KMS-11 (cell line): Measurements from ENCODE around the gene ADCY5.
"Not testable (repeated sequence)": the region's sequence is repeated elsewhere in the genome, so short reads cannot be mapped to it uniquely, and the experiment has no call there.

Experiments
- H2AFZ ChIP-seq: fragments of 200-600 bp; sonication (generic); 2 replicates; pipeline ENCODE4 v1.6.1; 2016; ENCODE audit warnings: antibody characterized with exemption, mixed run types, low read depth
- H3K27ac ChIP-seq: fragments of 200-600 bp; sonication (generic); 2 replicates; pipeline ENCODE4 v1.6.1; 2016; ENCODE audit warnings: mild to moderate bottlenecking, mixed run types
- H3K27me3 ChIP-seq: fragments of 200-600 bp; sonication (generic); 2 replicates; pipeline ENCODE4 v1.6.1; 2017; ENCODE audit warnings: mild to moderate bottlenecking, low read depth, mixed run types, moderate library complexity; ENCODE audit not compliant: insufficient read depth
- H3K36me3 ChIP-seq: fragments of 200-600 bp; sonication (generic); 2 replicates; pipeline ENCODE4 v1.6.1; 2017; ENCODE audit warnings: mild to moderate bottlenecking, mixed run types; ENCODE audit not compliant: insufficient read depth
- H3K4me1 ChIP-seq: fragments of 200-600 bp; sonication (generic); 2 replicates; pipeline ENCODE4 v1.6.1; 2016; ENCODE audit warnings: mild to moderate bottlenecking, low read depth, mixed run types; ENCODE audit not compliant: poor library complexity, severe bottlenecking
- H3K4me2 ChIP-seq: fragments of 200-600 bp; sonication (generic); 2 replicates; pipeline ENCODE4 v1.7.0; 2016; ENCODE audit warnings: mild to moderate bottlenecking, mixed run types
- H3K4me3 ChIP-seq: fragments of 200-600 bp; sonication (generic); IDR thresholded peaks from 2 replicates; pipeline ENCODE4 v1.6.1; 2017; ENCODE audit warnings: low read depth, low read length, mixed read lengths; ENCODE audit not compliant: insufficient read depth
- H3K79me2 ChIP-seq: fragments of 200-600 bp; sonication (generic); 2 replicates; pipeline ENCODE4 v1.6.1; 2016; ENCODE audit warnings: low read depth, mixed run types; ENCODE audit not compliant: insufficient read depth
- H3K9ac ChIP-seq: fragments of 200-600 bp; sonication (generic); 2 replicates; pipeline ENCODE4 v1.6.1; 2016; ENCODE audit warnings: mild to moderate bottlenecking, mixed run types
- H4K20me1 ChIP-seq: fragments of 200-600 bp; sonication (generic); 2 replicates; pipeline ENCODE4 v1.6.1; 2016; ENCODE audit warnings: mild to moderate bottlenecking, mixed run types; ENCODE audit not compliant: insufficient read depth
- TF ChIP-seq, protein P1 (sequence below): fragments of 200-600 bp; sonication (generic); conservative IDR thresholded peaks from 2 replicates; pipeline ENCODE4 v1.6.1; 2017; ENCODE audit warnings: low read depth, mild to moderate bottlenecking, antibody characterized with exemption, low read length, moderate library complexity, mixed read lengths

The ADCY5 gene

DNA sequence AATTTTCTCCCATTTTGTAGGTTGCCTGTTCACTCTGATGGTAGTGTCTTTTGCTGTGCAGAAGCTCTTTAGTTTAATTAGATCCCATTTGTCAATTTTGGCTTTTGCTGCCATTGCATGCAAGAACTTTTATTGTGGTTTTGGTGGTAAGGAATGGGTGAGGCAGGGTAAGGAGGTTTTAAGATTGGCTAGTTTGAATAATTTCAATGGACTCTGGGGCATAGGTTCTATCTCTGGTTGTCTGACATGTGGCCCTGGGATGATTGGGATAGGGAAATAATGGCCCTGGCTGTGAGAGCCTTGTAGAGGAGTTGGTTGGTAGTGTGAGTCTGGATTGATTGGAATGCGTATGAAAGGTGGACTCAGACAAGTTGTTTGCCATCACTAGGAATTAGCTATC is 209.1 kb downstream of the ADCY5 start:
- TF ChIP-seq, protein P1, sequence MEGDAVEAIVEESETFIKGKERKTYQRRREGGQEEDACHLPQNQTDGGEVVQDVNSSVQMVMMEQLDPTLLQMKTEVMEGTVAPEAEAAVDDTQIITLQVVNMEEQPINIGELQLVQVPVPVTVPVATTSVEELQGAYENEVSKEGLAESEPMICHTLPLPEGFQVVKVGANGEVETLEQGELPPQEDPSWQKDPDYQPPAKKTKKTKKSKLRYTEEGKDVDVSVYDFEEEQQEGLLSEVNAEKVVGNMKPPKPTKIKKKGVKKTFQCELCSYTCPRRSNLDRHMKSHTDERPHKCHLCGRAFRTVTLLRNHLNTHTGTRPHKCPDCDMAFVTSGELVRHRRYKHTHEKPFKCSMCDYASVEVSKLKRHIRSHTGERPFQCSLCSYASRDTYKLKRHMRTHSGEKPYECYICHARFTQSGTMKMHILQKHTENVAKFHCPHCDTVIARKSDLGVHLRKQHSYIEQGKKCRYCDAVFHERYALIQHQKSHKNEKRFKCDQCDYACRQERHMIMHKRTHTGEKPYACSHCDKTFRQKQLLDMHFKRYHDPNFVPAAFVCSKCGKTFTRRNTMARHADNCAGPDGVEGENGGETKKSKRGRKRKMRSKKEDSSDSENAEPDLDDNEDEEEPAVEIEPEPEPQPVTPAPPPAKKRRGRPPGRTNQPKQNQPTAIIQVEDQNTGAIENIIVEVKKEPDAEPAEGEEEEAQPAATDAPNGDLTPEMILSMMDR: no peak
- Histone ChIP-seq H3K4me3 (no peak overlapping the region), H3K4me2 (no peak overlapping the region), H4K20me1 (no peaks in the 10 kb centered on the region), H3K4me1 (no peaks in the 10 kb centered on the region), H3K79me2 (no peaks in the 10 kb centered on the region), H2AFZ (no peak overlapping the region), H3K27ac (no peak overlapping the region), H3K36me3 (no peaks in the 10 kb centered on the region), H3K9ac (no peak overlapping the region), H3K27me3 (no peaks in the 10 kb centered on the region)

DNA sequence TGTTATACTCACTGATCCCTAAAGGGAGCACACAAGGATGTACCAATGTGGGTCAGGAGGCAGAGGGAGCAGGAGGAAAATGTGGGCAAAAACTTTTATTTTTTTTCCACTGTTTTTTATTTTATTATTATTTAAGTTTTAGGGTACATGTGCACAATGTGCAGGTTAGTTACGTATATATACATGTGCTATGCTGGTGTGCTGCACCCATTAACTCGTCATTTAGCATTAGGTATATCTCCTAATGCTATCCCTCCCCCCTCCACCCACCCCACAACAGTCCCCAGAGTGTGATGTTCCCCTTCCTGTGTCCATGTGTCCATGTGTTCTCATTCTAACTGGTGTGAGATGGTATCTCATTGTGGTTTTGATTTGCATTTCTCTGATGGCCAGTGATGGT is 209.7 kb downstream of the ADCY5 start:
- H3K27ac ChIP-seq, H3K4me1 ChIP-seq, H3K4me3 ChIP-seq, H3K27me3 ChIP-seq, H3K36me3 ChIP-seq, H2AFZ ChIP-seq, H3K79me2 ChIP-seq, H3K4me2 ChIP-seq, H4K20me1 ChIP-seq, H3K9ac ChIP-seq: not testable (repeated sequence)

DNA sequence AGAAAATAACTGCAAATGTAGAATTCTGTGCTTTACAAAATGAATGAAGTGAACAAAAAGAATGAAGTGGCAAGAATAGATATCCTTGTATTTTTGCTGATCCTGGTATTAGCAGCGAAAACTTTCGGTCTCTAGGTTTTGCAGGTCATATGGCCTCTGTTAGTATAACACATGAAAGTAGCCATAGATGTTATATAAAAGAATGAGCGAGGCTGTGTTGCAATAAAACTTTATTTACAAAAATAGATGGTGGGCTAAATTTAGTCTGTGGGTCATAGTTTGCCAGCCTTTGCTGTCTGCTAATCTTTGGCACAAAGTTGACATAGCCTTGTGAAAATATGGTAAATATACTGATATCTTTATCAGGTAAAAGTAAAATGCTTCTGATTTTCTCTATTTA is 212.0 kb downstream of the ADCY5 start:
- no peak overlapping the region for H3K4me3 ChIP-seq
- TF ChIP-seq, protein P1: no peak
- no peak overlapping the region for H3K27ac ChIP-seq
- no peak overlapping the region for H3K4me2 ChIP-seq
- H3K27me3 ChIP-seq: no peaks in the 10 kb centered on the region
- H3K36me3 ChIP-seq: 0 out of 2 replicates have a peak, but pooled peaks cover 3% of the 10 kb centered on the region
- no peaks in the 10 kb centered on the region for H3K79me2 ChIP-seq
- H3K9ac ChIP-seq: no peak overlapping the region
- no peaks in the 10 kb centered on the region for H4K20me1 ChIP-seq
- no peaks in the 10 kb centered on the region for H3K4me1 ChIP-seq
- no peak overlapping the region for H2AFZ ChIP-seq
